ENCODE results near the gene GCGR. TPM values are rescaled to one million over a fixed set of nuclear protein-coding genes. Genes with fewer than 3 reads are reported as not detected.

Gene GCGR
- total RNA-seq, 1 donor from 2014 or later: 0.26 TPM

- no peak for DNase-seq (ENCODE audit: low spot score)
These were observed 8.0 kb downstream of the GCGR start for GRCh38 chr17:81811705-81812570.

DNA sequence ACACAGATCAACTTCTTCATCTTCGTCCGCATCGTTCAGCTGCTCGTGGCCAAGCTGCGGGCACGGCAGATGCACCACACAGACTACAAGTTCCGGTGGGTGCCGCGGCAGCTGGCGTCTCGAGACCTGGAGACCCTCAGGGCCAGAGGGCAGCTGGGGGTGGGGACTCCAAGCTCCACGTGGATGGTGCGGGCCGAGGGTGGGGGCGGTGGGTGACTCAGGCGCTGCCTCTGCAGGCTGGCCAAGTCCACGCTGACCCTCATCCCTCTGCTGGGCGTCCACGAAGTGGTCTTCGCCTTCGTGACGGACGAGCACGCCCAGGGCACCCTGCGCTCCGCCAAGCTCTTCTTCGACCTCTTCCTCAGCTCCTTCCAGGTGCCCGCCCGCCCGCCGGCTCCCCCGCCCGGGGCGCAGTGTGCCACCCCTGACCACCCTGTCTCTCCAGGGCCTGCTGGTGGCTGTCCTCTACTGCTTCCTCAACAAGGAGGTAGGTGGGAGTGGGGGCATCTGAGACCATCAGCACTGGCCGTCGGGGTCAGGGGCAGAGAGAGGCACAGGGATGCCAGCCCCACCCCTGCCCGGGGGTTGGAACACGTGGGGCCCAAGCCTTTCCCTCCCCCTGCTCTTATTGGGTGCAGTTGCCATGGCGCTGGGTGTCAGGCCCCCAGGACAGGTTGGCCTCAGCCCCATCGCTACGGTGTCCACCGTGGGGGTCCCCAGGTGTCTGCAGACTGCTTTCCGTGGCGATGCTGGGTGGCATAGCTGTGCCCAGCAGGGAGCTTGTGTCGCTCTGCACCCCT is 8.8 kb downstream of the GCGR start:
- no peak for DNase-seq (ENCODE audit: low spot score)

GRCh38 chr17:81813371-81813684 is 9.4 kb downstream of the GCGR start:
- no peak for DNase-seq (ENCODE audit: low spot score)

DNA sequence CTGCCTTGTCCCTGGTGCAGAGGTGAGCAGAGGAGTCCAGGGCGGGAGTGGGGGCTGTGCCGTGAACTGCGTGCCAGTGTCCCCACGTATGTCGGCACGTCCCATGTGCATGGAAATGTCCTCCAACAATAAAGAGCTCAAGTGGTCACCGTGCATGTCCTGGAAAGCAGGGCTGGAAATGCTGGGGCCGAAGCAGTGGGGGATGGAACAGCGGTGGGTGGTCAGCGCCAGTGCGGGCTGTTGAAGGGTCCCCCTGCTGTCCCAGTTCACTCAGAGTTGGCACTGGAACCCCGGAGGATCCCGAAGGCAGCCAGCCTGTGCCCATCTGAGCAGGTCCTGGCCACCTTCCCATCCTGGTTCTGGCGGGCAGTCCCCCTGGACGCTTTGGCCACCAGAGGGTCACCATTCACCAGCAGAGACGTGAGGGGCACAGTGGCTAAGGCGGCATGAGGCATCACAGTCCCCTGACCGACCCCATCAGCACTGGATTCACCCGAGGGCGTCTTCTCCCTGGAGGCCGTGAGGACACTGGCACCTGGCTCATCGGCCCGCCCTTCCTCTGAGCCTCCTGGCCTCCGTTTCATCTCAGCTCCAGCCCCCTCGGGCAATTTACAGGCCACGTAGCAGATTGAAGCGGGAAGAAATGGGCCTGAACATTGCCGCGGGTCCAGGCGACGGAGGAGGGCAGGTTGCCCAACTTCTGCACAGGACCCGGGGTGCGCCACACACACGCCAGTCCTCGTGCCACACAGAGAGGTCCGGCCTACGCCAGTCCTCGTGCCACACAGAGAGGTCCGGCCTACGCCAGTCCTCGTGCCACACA is 10.1 kb downstream of the GCGR start:
- DNase-seq (ENCODE audit: low spot score): no peak

DNA sequence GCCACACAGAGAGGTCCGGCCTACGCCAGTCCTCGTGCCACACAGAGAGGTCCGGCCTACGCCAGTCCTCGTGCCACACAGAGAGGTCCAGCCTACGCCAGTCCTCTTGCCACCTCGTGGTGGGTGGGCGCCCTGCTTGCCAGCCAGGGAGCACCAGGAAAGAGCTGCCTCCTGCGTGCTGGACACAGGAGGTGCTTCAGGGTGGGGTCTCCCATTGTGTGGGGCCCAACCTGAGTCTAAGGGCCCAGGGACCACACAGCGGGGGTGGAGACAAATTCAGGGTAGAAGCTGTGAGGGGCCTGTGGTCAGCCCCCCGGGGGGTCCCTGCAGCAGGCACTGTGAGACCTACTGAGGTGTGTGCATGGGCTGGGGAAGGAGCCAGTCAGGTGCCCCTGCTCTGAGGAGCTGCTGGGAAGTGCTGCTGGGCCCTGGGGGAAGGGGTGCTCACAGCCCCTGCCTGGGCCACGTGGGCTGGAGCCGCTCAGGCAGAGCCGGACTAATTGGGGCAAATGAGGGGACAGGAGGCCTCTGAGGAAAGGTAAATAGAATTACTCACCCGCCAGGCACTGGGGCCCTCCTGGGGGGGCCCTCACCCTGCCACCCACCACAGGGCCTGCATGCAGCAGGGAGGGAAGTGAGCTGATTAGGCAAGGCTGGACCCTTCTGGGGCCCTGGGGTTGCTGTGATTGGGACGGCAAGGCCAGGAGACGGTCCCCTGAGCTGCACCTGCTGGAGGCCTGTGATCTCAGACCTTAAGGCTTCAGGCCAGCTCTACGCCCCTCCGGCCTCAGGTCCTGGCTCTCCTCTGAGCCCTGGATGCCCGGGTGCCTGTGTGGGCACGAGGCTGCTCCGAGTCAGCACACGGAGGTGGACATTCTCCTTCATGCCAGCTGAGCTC is 11.0 kb downstream of the GCGR start:
- no peak for DNase-seq (ENCODE audit: low spot score)

DNA sequence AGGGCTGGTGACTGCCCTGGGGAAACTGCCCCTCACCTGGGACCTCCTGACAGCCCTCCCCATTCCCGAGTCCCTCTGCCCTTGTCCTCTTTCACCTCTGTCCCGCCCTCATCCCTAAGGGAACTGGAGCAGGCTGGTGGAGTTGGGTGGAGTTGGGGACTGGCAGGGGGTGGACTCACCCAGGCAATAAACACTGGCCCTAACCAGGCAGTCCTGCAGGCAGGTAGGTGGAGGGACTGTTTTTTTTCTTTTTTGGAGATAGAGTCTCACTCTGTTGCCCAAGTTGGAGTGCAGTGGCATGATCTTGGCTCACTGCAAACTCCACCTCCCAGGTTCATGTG is 11.7 kb downstream of the GCGR start:
- DNase-seq (ENCODE audit: low spot score): no peak

DNA sequence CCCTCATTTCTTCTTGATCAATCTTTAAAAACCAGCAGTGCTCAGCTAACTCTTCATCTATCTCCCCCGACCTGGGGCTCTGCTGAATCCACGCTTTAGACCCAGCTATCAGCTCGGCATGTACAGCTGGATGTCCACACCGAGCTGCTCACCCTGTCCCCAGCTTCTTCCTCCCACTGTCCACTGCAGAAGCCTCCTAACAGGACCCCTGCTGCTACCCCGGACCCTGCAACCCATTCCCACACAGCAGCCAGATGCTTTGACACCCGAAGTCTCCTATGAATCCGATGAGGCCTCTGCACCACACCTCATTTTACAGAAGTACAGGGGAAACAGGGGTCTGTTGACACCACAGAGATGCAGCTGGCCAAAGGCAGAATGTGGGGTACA is 13.8 kb downstream of the GCGR start:
- no peak for DNase-seq (ENCODE audit: low spot score)

- DNase-seq (ENCODE audit: low spot score): no peak
These were observed 15.8 kb downstream of the GCGR start for GRCh38 chr17:81819708-81820107.

GRCh38 chr17:81821147-81821546 is 17.2 kb downstream of the GCGR start:
- DNase-seq (ENCODE audit: low spot score): no peak

DNA sequence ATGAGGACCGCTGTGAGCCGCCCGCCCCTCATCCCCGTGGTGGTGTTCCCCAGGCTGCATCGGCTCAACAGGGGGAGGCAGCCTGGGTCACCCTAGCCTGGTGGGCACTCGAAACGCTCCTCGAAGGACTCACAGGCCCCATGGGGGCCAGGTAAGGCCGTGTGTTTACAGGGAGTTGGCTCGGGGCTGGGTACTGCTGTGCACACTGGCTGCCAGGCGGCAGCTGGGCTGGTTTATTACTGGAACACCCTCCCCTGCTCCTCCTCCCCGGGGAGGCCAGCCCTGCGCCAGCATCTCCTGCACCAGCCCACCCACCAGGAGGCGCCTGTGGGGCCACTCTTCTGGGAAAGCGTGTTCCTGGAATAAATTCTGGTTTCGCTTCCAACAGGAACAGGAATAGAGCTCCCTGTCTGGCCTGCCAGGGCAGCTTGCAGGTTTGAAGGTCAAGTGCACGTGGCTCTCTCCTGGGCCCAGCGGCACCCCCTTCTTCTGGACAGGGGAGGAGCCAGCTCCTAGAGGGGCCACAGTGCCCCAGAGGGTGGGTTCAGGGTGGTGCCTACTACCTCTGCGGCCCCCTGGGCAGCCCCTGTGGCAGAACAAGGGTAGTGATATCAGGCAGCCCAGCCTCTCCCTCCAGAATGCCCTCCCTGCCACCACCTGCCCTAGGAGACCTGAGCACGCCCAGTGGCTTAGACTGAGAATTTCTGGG is 17.8 kb downstream of the GCGR start:
- no peak for DNase-seq (ENCODE audit: low spot score)

DNA sequence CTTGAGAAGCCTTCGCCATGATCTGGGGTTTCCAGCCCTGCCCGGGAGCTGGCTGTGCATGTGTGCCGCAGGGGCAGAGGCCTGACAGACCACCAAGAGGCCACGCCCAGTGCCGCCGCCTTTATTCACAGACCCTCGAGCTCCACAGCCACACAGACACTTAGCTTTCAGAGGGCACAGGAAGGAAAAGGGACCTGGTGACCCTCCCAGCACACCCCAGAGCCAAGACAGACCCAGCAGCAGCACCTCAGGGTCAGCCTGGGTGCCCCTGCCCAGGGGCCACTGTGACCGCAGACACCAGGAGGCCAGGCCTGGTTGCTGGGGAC is 18.3 kb downstream of the GCGR start:
- no peak for DNase-seq (ENCODE audit: low spot score)

DNA sequence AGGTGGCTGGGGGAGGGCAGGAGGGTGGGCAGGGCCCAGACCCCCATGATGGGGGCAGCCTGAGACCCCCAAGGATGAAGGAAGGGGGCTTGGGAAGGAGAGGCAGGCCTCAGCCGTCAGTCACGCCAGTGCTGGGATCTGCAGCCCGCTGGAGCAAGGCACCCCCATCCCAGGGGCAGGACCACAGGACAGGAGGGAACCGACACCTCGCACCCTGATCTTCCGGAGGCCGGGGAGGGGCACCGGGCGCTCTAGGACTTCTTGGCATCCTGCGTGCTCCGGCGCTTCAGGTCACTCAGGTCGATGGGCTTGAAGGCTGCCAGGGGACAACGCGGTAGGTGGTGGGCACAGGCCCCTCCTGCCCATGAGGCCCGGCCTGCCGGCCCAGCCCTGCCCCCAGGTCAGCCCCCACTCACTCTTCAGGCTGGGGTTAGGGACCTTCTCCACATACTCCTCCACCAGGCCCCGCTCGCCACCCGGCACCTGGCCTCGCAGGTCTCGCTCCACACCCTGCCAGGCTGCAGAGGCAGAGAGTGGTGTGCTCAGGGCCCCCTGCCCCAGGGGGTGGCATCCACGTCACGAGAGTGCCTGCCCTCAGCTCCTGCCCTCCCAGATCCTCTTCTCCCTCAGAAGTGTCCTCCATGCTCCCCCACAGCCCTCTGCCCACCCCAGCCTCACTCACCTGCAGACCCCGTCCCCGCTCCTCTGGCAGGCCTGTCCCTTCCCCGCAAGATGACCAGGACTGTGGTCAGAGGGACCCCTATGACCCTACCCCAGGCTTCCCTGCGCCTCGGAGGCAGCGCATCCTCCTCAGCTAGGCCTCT is 19.3 kb downstream of the GCGR start:
- DNase-seq (ENCODE audit: low spot score): no peak

DNA sequence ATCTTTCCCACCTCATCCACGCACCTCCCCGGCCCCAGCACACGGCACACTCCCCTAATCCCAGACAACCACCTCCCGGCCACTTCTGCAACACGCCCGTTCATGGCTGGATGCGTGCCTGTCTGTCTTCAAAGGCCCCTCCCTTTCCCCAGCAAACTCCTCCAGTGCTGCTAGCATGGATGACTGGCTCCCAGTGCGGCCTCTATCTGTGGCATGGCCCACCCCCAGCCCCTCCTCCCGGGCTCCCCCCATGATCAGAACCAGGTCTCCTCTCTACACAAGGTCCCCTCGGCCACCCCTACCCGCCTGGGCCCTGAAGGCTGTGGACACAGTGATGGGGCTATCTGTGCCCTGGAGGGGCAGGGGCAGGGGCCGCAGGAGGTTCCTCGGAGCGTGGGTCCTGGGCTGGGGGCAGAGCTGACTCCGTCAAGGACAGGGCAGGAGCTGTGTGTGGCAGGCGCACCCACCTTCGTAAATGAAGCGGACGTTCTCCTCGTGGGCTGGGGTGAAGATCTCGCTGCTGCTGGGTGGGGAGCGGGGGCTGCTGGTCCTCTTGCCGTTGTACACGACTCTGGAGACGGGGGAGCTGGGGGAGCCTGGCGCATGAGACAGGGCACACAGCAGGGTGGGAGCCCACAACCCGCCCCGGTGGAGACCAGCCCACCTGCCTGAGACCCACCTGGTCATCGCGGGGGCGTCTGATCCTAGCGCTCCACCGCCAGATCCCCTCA is 20.0 kb downstream of the GCGR start:
- no peak for DNase-seq (ENCODE audit: low spot score)

DNA sequence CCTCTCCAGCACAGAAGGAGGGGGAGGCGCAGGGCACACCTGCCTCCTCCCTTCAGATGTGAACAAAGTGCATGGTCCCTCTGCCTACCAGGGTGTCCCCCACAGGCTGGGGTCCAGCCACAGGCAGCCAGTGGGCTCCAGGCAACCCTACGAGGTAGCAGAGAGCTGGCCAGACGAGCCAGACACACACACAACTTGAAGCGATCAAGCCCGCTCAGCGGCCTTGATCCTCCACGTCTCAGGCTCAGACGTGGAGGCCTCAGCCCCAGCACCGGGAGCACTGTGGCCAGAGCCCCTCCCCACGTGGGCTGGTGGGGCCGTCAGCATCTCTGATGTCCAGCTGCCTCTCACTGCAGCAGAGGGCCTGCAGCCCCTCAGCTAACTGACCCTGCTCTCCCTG is 20.6 kb downstream of the GCGR start:
- no peak for DNase-seq (ENCODE audit: low spot score)

GRCh38 chr17:81825841-81826466 is 22.0 kb downstream of the GCGR start:
- DNase-seq (ENCODE audit: low spot score): no peak

DNA sequence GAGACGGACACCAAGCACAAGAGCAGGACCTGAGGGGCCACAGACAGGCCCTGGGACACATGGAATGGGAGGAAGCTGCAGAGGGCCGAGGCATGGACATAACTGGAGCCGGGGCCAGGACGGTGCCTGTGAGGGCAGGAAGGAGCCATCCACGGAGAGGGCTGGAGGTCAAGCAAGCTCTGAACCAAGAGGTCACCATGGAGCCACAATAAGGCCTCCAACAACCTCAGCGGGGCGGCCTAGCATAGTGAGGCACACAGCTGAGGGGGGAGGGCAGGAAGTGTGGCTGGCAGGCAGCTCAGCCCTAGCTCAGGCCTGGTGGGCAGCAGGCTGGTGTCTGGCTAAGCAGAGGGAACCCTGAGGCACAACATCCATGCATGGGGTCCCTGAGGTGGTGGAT is 24.7 kb downstream of the GCGR start:
- no peak for DNase-seq (ENCODE audit: low spot score)

DNA sequence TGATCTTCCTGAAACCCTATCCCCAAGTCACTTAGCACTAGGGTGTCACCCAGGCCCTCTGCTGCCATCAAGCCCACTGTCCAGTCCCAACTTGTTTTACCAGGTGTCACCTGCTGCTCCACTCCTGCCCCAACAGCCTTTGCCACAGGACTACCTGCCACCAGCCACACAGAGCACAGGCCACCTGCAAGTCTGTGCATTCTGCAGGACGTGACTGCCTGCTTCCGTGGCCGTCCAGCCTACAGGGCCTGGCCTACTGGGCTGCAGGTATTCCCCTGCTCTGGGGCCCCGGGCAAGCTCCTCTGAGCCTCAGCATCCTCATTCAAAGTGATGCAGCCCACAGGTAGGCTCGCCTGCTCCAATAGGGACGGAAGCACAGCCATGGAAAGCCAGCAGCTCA is 25.9 kb downstream of the GCGR start:
- no peak for DNase-seq (ENCODE audit: low spot score)

DNA sequence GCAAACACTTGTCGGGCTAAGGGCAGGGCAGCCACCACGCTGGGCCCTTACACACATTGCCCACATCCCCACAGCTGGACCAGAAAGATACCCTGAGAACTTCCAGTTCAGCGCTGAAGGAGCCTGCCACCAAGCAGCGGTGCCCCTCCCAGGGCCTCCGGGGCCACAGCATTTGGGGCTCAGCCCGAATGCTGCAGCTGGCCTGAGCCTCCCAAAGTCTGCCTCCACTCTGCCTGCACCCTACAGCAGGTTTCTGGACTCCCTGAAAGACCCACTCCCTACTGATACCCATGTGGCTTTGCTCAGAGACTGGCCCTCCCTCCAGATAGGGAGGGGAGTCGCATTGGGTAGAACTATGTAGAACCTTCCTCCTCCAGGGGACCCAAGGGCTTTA is 27.6 kb downstream of the GCGR start:
- no peak for DNase-seq (ENCODE audit: low spot score)
